Measurements from ENCODE around the gene RBFOX2.

RBFOX2 gene

GRCh38 chr22:35870517-35871293, 157.9 kb downstream of the RBFOX2 start:
- FAIRE-seq (no peak), DNase-seq (ENCODE audit: insufficient read length, low spot score) (no peak)
- TF ChIP-seq CTCF (IDR thresholded peaks at IDR 0.05; ENCODE audit: insufficient read depth, missing control alignments), result no peak

- DNase-seq (ENCODE audit: insufficient read length, low spot score), result no peak
- no peak for TF ChIP-seq CTCF (IDR thresholded peaks at IDR 0.05; ENCODE audit: insufficient read depth, missing control alignments)
- no peak for FAIRE-seq
These were observed 159.7 kb downstream of the RBFOX2 start for GRCh38 chr22:35868938-35869337.

- DNase-seq (ENCODE audit: insufficient read length, low spot score) (no peak), FAIRE-seq (no peak)
- TF ChIP-seq CTCF (IDR thresholded peaks at IDR 0.05; ENCODE audit: insufficient read depth, missing control alignments), result no peak
These were observed 162.0 kb downstream of the RBFOX2 start for GRCh38 chr22:35866651-35867050.

- no peak for FAIRE-seq
- DNase-seq (ENCODE audit: insufficient read length, low spot score), result no peak
- no peak for TF ChIP-seq CTCF (IDR thresholded peaks at IDR 0.05; ENCODE audit: insufficient read depth, missing control alignments)
These were observed 164.0 kb downstream of the RBFOX2 start for GRCh38 chr22:35864545-35865165.

- no peak for TF ChIP-seq CTCF (IDR thresholded peaks at IDR 0.05; ENCODE audit: insufficient read depth, missing control alignments)
- no peak for DNase-seq (ENCODE audit: insufficient read length, low spot score)
- no peak for FAIRE-seq
These were observed 165.2 kb downstream of the RBFOX2 start for GRCh38 chr22:35863432-35863831.

- no peak for FAIRE-seq
- DNase-seq (ENCODE audit: insufficient read length, low spot score), result no peak
- no peak for TF ChIP-seq CTCF (IDR thresholded peaks at IDR 0.05; ENCODE audit: insufficient read depth, missing control alignments)
These were observed 165.9 kb downstream of the RBFOX2 start for GRCh38 chr22:35862697-35863096.

- no peak for TF ChIP-seq CTCF (IDR thresholded peaks at IDR 0.05; ENCODE audit: insufficient read depth, missing control alignments)
- no peak for FAIRE-seq
- no peak for DNase-seq (ENCODE audit: insufficient read length, low spot score)
These were observed 167.2 kb downstream of the RBFOX2 start for GRCh38 chr22:35861451-35861850.

Measured in D721Med (cell line).